Kidney capillary endothelial cell (primary cell): ENCODE data around the gene PGPEP1.

Source experiments
- DNase-seq: peaks from one replicate; pipeline ENCODE4 v3.0.0-alpha.2; 2018; ENCODE audit warnings: low spot score

The PGPEP1 gene, protein sequence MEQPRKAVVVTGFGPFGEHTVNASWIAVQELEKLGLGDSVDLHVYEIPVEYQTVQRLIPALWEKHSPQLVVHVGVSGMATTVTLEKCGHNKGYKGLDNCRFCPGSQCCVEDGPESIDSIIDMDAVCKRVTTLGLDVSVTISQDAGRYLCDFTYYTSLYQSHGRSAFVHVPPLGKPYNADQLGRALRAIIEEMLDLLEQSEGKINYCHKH

DNA sequence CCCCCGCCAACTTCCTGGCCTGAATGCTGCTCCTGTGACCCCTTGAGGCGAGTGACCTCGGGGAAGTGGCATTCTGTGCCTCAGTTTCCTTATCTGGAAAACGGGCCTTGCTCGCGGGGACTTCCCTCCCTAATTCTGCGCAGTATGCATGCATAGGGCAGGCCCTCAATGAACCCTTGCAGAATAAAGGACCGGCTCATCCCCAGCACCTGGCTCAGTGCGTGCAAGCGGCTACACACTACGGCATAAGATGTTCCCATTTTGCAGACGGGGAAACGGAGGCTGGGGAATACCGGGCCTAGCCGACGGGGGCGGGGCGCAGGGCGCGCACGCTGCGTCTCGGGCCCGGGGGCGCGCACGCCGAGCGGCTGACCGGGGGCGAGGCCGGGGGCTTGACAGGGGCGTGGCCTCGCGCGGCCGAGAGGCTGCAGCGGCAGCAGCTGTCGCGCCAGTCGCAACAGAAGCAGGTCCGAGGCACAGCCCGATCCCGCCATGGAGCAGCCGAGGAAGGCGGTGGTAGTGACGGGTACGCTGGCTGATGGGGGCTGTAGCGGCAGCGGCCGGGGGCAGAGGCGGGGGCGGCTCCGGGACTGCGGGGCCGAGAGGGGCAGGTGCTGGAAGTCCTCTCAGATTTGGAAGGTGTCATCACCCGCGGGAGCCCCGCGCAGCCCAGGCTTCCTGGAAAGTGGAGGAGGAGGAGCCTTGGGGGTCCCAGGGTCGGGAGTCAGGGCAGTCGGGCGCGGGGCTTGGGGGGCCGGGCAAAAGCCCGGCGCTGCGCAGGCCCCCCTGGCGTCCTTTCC, at the start of gene PGPEP1:
TSS of gene PGPEP1 (plus strand) at position 409 of the 800 bp plus-strand sequence. CDS start at position 493, 84 bp downstream.
- DNase-seq, result peak; percentile 42

GRCh38 chr19:18291019-18291524, 49.3 kb upstream of the PGPEP1 start:
- DNase-seq, result no peak

DNA sequence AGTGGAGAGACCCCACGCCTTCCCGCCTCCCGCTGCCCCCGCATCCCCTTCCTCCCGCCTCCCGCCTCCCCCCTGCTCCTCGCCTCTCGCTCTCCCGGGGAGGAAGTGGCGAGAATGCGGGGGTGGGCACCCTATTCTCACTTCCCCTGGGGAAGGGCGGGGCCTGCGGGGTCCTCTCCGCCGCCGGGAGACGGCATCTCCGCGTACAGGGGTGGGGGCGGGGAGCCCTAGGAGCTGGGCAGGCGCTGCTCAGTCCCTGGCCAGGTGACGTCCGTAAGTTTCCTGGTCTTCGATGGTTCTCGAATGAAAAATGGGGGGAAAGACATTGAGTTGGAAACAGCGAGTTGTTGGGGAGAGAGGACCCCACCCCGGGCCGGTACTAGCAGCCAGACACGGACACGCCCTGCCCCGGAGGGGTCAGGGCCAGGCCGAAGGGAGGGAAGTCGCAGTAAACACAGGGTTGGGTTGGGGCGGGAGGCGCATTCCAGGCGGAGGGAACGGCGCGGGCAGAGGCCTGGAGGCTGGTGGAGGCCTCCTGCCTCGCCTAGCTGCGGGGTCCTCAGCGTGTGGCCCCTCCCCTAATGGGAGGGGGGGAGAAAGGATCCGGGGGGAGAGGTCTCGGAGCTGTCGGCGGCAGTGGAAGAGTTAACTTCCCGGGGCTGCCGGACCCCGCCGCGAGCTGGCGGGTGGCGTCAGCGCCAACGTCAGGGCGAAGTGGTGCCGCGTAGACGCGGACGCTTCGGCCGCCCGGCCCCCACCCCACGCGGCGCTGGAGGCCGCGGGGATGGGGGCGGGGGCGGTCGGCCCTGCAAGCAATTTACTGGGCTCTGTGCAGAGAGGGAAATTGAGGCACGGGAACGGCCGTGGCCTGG, 48.6 kb upstream of the PGPEP1 start:
- peak; percentile 57 for DNase-seq

DNA sequence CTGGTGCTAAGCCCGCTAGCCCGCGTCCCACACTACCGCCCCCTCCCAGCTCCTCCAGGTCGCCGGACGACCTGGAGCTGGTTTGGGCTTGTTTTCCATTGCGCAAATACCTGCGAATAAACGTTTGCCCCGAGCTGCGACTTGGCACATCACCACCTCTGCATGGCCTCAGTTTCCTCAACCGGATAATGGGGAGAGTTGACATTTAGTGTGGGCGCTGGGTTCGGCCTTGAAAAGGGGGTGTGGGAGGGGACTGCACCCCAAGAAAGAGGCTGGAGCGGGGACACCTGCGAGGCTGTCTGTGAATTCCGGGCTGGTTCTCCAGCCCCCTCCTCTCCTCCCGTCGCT, 48.0 kb upstream of the PGPEP1 start:
- no peak for DNase-seq

DNA sequence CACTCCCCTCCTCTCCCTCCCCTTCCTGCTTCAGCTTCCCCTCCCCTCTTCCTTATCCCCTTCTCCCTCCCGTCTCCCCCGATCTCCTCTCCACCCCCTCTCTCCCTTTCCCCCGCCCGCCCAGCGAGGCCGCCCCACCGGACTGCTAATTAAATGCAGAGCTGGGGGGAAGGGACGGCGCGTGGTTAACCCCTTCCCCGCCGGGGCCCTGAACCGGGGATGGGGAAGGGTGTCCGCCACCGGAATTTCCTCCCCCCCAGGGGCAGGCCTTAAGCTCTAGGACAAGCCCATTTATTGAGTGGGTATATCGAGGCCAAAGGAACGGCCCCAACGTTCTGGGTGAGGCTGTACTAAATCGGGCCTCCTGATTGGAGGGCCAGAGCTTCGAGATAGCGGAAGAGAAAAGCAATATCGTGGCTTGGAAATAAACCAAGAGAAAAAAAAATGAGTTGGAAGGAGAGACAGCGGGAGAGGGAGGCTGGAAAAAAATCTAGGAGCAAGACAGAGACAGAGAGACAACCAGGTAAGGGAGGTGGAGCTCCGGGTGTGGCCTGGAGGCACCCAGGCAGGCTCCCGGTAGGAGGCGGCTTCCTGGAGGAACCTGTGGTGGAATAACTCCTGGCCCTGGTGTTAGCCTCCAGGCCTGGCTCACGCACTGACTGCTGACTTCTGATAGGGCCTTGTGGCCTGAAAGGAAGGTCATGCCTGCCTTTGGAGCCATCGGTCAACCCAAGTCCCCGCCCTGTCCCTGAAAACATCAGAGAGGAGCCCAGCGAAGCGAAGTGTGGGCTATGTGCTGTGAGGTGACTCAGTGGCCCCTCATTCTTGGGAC, 47.4 kb upstream of the PGPEP1 start:
- no peak for DNase-seq

GRCh38 chr19:18293642-18294466, 46.5 kb upstream of the PGPEP1 start:
- DNase-seq, result no peak

- no peak for DNase-seq
These were observed 45.9 kb upstream of the PGPEP1 start for GRCh38 chr19:18294467-18294864.

DNA sequence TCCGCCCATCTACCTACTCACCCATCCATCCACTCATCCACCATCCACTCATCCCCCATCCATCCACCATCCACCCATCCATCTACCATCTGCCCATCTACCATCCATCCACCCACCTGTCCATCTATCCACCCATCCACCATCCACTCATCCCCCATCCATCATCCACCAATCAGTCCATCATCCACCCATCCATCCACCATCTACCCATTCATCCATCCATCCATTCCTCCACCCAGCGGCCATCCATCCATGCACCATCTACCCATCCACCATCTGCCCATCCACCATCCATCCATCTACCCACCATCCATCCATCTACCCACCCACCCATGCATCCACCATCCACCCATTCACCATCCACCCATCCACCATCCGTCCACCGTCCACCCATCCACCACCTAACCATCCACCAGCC, 45.4 kb upstream of the PGPEP1 start:
- DNase-seq, result no peak

DNA sequence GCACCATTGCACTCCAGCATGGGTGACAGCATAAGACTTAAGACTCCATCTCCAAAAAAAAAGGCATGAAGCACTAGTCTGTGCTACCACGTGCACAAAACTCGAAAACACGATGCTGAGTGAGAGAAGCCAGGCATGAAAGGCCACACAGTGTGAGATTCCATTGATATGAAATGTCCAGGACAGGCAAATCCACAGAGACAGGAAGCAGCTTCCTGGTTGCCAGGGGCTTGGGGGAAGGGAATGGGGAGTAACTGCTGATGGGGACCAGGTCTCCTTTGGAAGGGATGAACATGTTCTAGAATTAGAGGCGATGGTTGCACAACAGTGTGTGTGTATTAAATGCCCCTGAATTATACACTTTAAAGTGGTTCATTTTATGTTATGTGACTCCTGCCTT, 43.1 kb upstream of the PGPEP1 start:
- no peak for DNase-seq

DNA sequence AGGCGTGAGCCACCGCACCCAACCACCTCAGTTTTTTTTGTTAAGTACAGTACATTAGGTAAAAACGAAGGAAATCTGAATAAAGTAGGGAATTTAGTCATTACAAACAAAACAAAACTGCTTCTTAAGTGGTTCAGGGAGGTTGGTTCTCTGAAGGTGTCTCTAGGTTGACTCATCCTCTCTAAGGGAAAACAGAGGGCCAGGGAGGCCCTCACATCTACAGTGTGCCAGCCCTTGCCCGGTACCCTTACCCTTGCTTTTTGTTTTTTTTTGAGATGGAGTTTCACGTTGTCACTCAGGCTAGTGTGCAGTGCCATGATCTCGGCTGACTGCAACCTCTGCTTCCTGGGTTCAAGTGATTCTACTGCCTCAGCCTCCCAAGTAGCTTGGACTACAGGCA, 41.8 kb upstream of the PGPEP1 start:
- no peak for DNase-seq

DNA sequence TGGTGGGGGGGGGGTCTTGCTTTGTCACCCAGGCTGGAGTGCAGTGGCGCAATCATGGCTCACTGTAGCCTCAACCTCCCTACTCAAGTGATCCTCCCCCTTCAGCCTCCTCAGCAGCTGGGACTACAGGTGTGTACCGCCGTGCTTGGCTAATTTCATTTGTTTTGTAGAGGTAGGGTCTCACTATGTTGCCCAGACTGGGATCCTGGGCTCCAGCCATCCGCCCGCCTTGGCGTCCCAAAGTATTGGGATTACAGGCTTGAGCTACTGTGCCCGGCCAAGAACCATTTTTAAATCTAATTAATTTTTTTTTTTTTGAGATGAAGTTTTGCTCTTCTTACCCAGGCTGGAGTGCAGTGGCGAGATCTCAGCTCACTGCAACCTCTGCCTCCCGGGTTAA, 40.7 kb upstream of the PGPEP1 start:
- no peak for DNase-seq

DNA sequence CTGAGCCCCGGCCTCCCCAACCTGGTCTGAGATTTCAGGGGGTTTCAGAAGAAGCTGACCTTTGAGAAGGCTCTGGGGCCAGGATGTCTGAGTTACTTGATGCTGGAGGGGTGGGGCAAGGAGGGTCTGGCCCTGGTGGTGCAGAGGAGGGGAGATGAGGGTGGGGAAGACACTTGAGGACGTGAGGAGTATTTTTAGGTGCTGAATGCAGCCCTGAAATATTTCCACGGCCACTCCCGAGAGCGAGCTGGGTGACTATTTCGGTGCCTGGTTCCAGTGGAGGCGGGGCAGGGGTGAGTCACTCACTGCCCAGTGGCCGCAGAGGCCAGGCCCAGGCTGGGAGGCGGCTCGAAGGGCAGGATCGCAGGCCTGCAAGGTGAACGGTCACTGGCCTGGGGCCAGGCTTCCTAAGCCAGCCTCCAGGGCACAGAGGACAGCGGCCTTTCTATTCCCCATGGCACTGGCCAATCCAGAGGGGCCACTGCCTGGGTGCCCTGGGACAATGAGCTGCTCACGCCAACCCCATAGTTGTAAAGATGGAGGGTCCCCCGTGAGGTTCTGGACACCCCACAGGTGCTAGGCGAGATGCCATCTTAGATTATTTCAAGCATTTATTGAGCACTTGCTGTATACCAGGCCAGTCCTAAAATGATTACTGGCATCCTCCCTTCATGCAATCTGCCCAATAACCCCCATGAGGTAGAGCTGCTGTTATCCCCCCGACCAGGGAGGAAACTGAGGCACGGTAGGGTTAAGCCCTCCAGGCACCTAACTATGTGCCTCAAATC, 39.3 kb upstream of the PGPEP1 start:
- peak; percentile 41 for DNase-seq

DNA sequence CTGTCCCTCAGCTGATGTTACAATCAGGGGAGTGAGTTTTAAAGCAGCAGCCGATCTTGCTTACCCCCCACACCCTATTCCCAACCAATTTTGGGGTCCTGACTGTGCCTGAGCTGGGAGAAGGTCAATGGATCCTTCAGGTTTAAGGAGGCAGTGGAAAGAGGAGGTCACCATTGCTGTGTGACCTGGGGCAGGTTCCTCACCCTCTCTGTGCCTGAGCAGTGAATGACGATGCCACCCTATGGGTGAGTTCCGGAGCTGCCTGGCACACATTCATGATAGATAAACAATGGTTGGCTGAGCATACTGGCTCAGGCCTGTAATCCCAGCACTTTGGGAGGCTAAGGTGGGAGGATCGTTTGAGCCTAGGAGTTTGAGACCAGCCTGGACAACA, 38.7 kb upstream of the PGPEP1 start:
- DNase-seq, result no peak

DNA sequence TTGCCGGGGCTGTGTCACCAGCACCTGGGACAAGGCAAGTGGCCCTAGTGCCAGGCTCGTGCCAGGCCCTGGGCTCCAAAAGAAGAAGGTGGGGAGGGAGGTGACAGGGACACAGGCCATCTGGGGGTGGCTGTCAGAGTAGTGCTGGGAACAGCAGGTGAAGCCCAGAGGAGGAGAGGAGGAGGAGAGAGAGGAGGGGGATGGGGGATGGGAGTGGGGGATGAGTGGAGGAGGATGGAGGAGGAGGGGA, 36.3 kb upstream of the PGPEP1 start:
- no peak for DNase-seq

DNA sequence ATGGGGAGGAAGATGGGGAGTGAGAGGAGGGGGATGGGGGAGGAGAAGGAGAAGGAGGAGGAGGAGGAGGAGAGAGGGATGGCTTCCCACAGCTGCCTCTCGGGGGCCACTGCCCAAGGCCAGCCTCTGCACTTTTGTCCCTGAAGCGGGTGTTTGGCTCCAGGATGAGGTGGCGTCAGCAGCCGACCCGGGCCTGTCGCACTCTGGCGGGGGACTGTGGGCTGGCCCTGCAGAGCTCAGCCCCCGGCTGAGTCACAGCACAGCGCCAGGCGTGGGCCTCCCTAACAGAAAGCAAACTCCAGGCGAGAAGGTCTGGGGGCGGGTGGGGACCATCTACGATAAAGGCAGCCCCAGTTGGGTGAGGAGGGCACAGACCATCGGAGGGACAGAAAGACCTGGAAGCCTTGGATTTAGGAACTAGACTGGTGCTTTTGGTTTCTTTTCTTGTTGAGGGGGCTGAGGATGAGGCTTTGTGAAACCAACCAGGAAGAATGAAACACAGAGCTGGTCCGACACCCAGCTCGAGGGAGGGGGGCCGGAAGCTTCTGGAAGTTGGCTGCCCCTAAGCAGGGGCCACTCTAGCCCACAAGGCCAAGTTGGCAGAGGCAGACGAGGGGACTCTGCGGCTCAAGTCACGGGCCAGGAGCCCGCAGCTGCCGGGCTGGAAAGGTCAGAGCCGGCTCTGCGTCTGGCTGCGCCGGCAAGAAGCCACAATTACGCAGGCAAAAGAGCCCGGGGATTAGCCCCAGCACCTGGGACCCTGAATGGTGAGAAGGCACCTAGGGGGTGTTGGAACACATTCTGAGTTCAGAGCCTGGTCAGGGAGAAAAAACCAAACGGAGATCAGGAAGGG, 35.7 kb upstream of the PGPEP1 start:
- peak; percentile 92 for DNase-seq

DNA sequence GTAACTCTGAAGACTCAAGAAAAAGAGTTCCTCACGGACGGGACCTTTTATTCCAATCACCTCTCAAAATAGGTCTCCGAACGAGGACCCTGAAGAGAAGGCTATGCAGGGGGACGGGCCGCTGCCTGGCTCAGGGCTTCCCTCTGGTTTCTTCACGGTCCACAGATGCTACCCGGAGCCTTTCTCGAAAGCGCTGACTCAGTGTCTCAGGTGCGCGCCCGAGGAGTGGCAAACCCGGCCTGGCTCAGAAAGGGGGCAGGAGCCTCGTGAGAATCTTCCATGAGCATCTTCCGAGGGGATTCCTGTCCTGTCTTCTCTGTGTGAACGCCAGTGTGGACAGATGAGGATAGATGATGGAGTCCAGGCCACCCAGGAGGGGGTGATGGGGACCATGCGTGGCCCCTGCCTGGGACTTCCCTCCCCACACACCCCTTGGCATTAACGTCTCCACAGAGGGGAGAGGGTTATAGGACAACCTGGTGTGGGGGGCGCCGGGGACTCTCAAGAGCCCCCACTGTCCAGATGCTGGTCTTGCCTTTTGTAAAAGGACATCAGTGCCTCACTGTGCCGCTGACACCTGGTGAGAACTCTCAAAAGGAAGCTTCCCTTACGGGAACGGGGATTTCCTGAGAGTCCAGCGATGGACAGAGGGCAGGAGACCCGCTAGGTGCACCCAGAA, 34.0 kb upstream of the PGPEP1 start:
- DNase-seq, result no peak

- no peak for DNase-seq
These were observed 33.5 kb upstream of the PGPEP1 start for GRCh38 chr19:18306888-18307260.

GRCh38 chr19:18307271-18307681, 33.1 kb upstream of the PGPEP1 start:
- no peak for DNase-seq
